Measurements from ENCODE around the gene TMC3. TPM values are rescaled to one million over a fixed set of nuclear protein-coding genes. Genes with fewer than 3 reads are reported as not detected.

Gene TMC3
- not detected in 2 replicates for total RNA-seq

GRCh38 chr15:81373775-81374395, at the start of gene TMC3:
TMC3 (minus strand) TSS chr15:81374213; CDS start chr15:81374077, 136 bp downstream.

GRCh38 chr15:81323944-81324881, 49.8 kb downstream of the TMC3 start, which contains the start of gene STARD5:
STARD5 (minus strand) TSS chr15:81324141; CDS start chr15:81324099, 42 bp downstream.

Other genes with a start within 250 kb of the TMC3 start
- gene CFAP161, start 239.9 kb downstream of the TMC3 start, total RNA-seq: 0.38 and 0.63 TPM in 2 replicates
- gene IL16, start 177.3 kb downstream of the TMC3 start, total RNA-seq: 0.19 and 0.27 TPM in 2 replicates
- 0.36 and 1.5 TPM in 2 replicates for gene STARD5, start 50.1 kb downstream of the TMC3 start, total RNA-seq

Data from endothelial cell of coronary artery (primary cell).